Measurements from ENCODE around the gene RCN1.

- TF ChIP-seq GATA3 (IDR thresholded peaks at IDR 0.05; ENCODE audit: low read depth, low read length) (no peak), GATA2 (IDR thresholded peaks at IDR 0.05; ENCODE audit: low read depth, low read length) (no peak)
Observed at GRCh38 chr11:32148895-32149294, 58.0 kb downstream of the RCN1 start.
